Heart right ventricle (tissue), 16 donors: Measurements from ENCODE around the gene COL9A1. TPM values are rescaled to one million over a fixed set of nuclear protein-coding genes. Genes with fewer than 3 reads are reported as not detected.

ENCODE experiments used
- ATAC-seq, 8 donors: fragments of 200-7000 bp; cut with Tn5 transposase; one replicate each; pipeline ENCODE4 v1.9.1; 2020; ENCODE audit warnings: mild to moderate bottlenecking in 8 of 8, moderate library complexity in 8 of 8, moderate number of reproducible peaks in 1 of 8
- DNase-seq, 2 donors: peaks; one replicate each; pipeline ENCODE4 v3.0.0-alpha.2; 2020
- H3K27ac ChIP-seq, 10 donors: fragments of 200-600 bp; sonication (generic) in 2 of 10; one replicate each; pipeline versions ENCODE4 v1.5.0 to v1.8.0; 2020 to 2022; ENCODE audit warnings: mild to moderate bottlenecking in 3 of 10
- H3K27me3 ChIP-seq, 7 donors: fragments of 200-600 bp; one replicate each; pipeline ENCODE4 v1.8.0; 2021 to 2022; ENCODE audit warnings: mild to moderate bottlenecking in 2 of 7
- H3K36me3 ChIP-seq, 9 donors: fragments of 200-600 bp; sonication (generic) in 1 of 9; one replicate each; pipeline versions ENCODE4 v1.5.0 to v1.8.0; 2020 to 2022; ENCODE audit warnings: mild to moderate bottlenecking in 2 of 9
- H3K4me1 ChIP-seq, 9 donors: fragments of 200-600 bp; sonication (generic) in 1 of 9; one replicate each; pipeline versions ENCODE4 v1.5.0 to v1.8.0; 2020 to 2022; ENCODE audit warnings: mild to moderate bottlenecking in 4 of 9
- H3K4me3 ChIP-seq, 10 donors: fragments of 200-600 bp; sonication (generic) in 2 of 10; one replicate each; pipeline versions ENCODE4 v1.5.0 to v1.8.0; 2020 to 2022; ENCODE audit warnings: mild to moderate bottlenecking in 7 of 10, moderate library complexity in 2 of 10
- H3K9me3 ChIP-seq, 11 donors: fragments of 200-600 bp in 10 of 11; sonication (generic) in 2 of 11; one replicate each; pipeline versions ENCODE4 v1.5.0 to v1.8.0; 2013 to 2022; ENCODE audit warnings: mild to moderate bottlenecking in 2 of 11, control low read depth in 1 of 11, moderate library complexity in 1 of 11
- CTCF ChIP-seq, 9 donors: fragments of 200-600 bp; sonication (generic) in 2 of 9; IDR thresholded peaks; one replicate each; pipeline versions ENCODE4 v1.5.0 to v1.8.0; 2021 to 2022; ENCODE audit warnings: antibody characterized with exemption in 9 of 9, mild to moderate bottlenecking in 5 of 9, moderate library complexity in 1 of 9
- WGBS, 2 donors: extraction: QIAGEN DNeasy Blood & Tissue Kit; methylation state at CpG; one replicate each; pipeline ENCODE4 v1.1.7; 2013; ENCODE audit warnings: inconsistent platforms in 1 of 2; 5-methylcytosine and 5-hydroxymethylcytosine counted together
- intact Hi-C, 10 donors: fragments of 100-400 bp; cut with DNase I; formaldehyde crosslinking; loops; one replicate each; pipeline versions ENCODE4 v1.11.1 to v1.14.2; 2022
- polyA plus RNA-seq, 2 donors: library from polyadenylated mRNA; stranded (reverse); fragments of 200-250 nt; gene quantifications; one replicate each; pipeline ENCODE4 v1.2.3, GENCODE V29; 2013
- total RNA-seq, 10 donors: library from RNA; stranded (reverse); fragmentation: NEBNext Ultra II Directional in 3 of 10; extraction: Animal tissue kit (Norgen Biotek cat#: 25700) in 3 of 10; gene quantifications; one replicate each; pipeline versions ENCODE4 v1.2.1 to v1.2.4, GENCODE V29; 2021 to 2023
- donor health status: Arrhythmogenic right ventricular cardiomyopathy.
- donor health status: ischemic (EF 13 %, LVEDD 7.1; RV severe dilation, severe dysfunction).
- donor health status: healthy with polysubstance abuse.
- donor health status: DM: no; HTN: yes; CAD: no.
- donor health status: DM: no; HTN: no; CAD: no.
- donor health status: ischemic (EF 25% LVEDD 6.9; RV normal size, moderate dysfunction).
- donor health status: ischemic (EF 25% LVEDD 5.7; RV mildly dilated, moderate dysfunction).
- donor health status: healthy.
- donor health status: DM: yes; HTN: yes; CAD: no.
- donor health status: Ischemic cardiomyopathy.
- donor health status: ischemic (EF 35%, LVEDD 5.7; RV mildly dilated, moderate dysfunction).
- donor health status: nonischemic (EF 11% LVEDD 7.7; RV severe dilation, severe dysfunction).
- donor health status: DM: yes; HTN: yes; CAD: no.
- donor health status: PGD.
- donor health status: ischemic (EF 29% LVEDD 5.4; RV normal size, mild dysfunction).
- donor health status: nonischemic (EF 23%, LVEDD 6.1; RV moderate dilation, normal function).

COL9A1 gene
- total and polyA plus RNA-seq, 12 donors, result 0.16 to 5.2 (median 0.51) TPM; not detected in 1

GRCh38 chr6:70180901-70181599 is 121.8 kb downstream of the COL9A1 start:
- H3K9me3 ChIP-seq, result peaks cover 0 to 5% (median 0%) of the 10 kb centered on the region in 11 donors
- no peaks in the 10 kb centered on the region for H3K27me3 ChIP-seq
- H3K27ac ChIP-seq, result no peak overlapping the region
- H3K4me3 ChIP-seq, result no peak overlapping the region
- H3K4me1 ChIP-seq, result no peaks in the 10 kb centered on the region
- DNase-seq (no peak), ATAC-seq (no peak)
- no peak for TF ChIP-seq CTCF (IDR thresholded peaks at IDR 0.05)
- WGBS, 2 donors, result 40 to 45% methylated on average over 1 of the region's 1 CpG
- intact Hi-C loops, result no loop called here
- H3K36me3 ChIP-seq, result peaks cover 0 to 3% (median 0%) of the 10 kb centered on the region in 9 donors

- WGBS, 2 donors, result 86 to 90% methylated on average over 2 of the region's 2 CpGs
Observed at GRCh38 chr6:70180183-70180900, 122.5 kb downstream of the COL9A1 start.

GRCh38 chr6:70176842-70177550 is 125.9 kb downstream of the COL9A1 start:
- Histone ChIP-seq H3K27ac (no peak overlapping the region), H3K27me3 (no peaks in the 10 kb centered on the region), H3K4me3 (no peak overlapping the region), H3K9me3 (peaks cover 0 to 5% (median 0%) of the 10 kb centered on the region in 11 donors), H3K36me3 (no peaks in the 10 kb centered on the region), H3K4me1 (no peaks in the 10 kb centered on the region)
- 67 to 72% methylated on average over 3 of the region's 3 CpGs for WGBS, 2 donors
- no peak for ATAC-seq
- intact Hi-C loops, result no loop called here
- DNase-seq, result no peak
- TF ChIP-seq CTCF (IDR thresholded peaks at IDR 0.05), result no peak

More at GRCh38 chr6:70180183-70180900, 122.5 kb downstream of the COL9A1 start:
- TF ChIP-seq CTCF (IDR thresholded peaks at IDR 0.05), result no peak
- no peak overlapping the region for H3K27ac ChIP-seq
- intact Hi-C loops, result no loop called here
- ATAC-seq (no peak), DNase-seq (no peak)
- no peak overlapping the region for H3K4me3 ChIP-seq
- no peaks in the 10 kb centered on the region for H3K4me1 ChIP-seq
- H3K9me3 ChIP-seq, result peaks cover 0 to 5% (median 0%) of the 10 kb centered on the region in 11 donors
- no peaks in the 10 kb centered on the region for H3K27me3 ChIP-seq
- peaks cover 0 to 3% (median 0%) of the 10 kb centered on the region in 9 donors for H3K36me3 ChIP-seq

GRCh38 chr6:70175770-70176169 is 127.1 kb downstream of the COL9A1 start:
- Histone ChIP-seq H3K36me3 (no peaks in the 10 kb centered on the region), H3K4me1 (no peaks in the 10 kb centered on the region), H3K4me3 (no peak overlapping the region), H3K27me3 (no peaks in the 10 kb centered on the region), H3K9me3 (peaks cover 0 to 5% (median 0%) of the 10 kb centered on the region in 11 donors), H3K27ac (no peak overlapping the region)
- intact Hi-C loops, result no loop called here
- no peak for TF ChIP-seq CTCF (IDR thresholded peaks at IDR 0.05)
- no peak for ATAC-seq
- no peak for DNase-seq
- WGBS, 2 donors, result 76 to 78% methylated on average over 2 of the region's 2 CpGs
